Occipital lobe (tissue), 2 donors: ENCODE data around the gene UNC5C. TPM values are rescaled to one million over a fixed set of nuclear protein-coding genes. Genes with fewer than 3 reads are reported as not detected.

Source experiments
- DNase-seq: peaks from one replicate; lab custom pipeline; 2025; lab: John Stamatoyannopoulos, UW
- total RNA-seq: library from RNA; depleted of rRNA; stranded (reverse); fragments of >200 nt; gene quantifications from one replicate; pipeline ENCODE4 v1.2.3, GENCODE V29; 2014

UNC5C gene
- total RNA-seq, 1 donor from 2014 or later, result 23.7 TPM

- DNase-seq, result no peak
Observed at GRCh38 chr4:95466791-95467190, 82.0 kb downstream of the UNC5C start.

DNA sequence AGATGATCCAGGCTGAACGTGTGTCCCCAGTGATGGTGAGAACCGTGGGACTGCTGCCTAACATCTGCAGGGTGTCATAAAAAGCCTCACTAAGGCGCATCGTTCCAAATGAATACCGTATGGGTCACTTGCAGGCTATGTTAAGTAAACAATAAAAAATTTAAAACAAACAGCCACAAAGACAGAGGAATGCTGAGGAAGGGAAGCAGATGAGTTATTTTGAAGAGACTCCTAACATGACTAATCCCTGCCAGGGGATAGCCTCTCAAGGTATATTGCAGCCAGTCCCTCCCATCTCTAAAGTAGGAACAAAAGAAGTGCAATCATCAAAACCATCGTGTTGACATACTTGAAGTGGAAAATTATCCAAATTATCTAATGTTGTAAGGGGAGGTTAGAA, 83.8 kb downstream of the UNC5C start:
- DNase-seq, result no peak

DNA sequence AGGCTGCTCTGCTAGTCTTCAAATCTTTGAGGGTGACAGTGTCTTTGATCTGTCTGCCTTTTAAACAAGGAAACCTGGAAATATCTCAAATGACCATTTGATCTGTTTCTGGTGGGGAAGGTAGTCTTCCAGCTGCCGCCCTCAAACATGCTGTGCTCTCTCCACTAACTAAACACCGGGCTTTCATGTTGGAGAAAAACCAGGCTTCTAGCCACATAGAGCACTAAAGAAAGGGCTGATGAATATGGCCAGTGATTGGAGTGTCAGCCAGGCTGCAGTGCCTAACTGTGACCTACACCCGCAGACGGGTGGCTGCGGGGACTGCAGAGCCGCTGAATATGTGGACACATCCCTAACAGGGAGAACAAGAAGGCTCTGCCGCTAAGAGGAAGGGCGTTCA, 85.9 kb downstream of the UNC5C start:
- no peak for DNase-seq

- DNase-seq, result no peak
Observed at GRCh38 chr4:95457353-95457752, 91.4 kb downstream of the UNC5C start.

DNA sequence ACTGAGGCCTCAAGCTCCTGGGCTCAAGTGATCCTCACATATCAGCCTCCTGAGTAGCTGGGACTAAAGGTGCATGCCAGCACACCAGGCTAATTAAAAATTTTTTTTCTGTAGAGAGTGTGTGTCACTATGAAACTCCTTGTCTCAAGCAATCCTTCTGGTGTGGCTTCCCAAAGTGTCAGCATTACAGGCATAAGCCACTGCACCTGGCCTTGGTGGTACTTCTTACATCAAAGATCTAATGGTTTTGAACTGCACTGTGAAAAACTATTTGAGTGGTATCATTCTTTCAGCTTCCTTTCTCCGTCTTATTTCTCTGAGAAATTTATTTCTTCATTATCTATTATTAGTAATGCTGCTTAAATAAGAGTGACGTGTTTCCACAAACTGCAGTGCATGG, 98.5 kb downstream of the UNC5C start:
- no peak for DNase-seq

DNA sequence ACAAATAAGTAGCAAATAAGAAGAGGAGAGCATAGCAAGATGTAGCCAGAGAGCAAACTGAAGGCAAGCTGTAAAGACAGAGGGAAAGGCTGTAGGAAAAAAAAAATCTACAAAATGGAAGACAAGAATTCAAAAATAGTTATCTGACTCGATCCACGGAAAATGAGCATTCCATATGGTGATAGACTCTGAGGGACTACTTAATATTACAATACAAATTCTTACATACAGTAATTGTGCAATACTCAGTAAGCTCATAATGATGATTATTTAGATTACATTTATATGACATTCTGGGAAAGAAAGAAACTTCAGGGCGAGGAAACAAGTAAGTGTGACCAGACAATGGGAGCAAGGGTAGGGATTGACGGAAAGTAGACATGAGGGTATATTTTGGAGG, 102.6 kb downstream of the UNC5C start:
- no peak for DNase-seq

- no peak for DNase-seq
Observed at GRCh38 chr4:95445251-95445650, 103.5 kb downstream of the UNC5C start.

- DNase-seq, result no peak
Observed at GRCh38 chr4:95444812-95445211, 104.0 kb downstream of the UNC5C start.

- no peak for DNase-seq
Observed at GRCh38 chr4:95439896-95440295, 108.9 kb downstream of the UNC5C start.

DNA sequence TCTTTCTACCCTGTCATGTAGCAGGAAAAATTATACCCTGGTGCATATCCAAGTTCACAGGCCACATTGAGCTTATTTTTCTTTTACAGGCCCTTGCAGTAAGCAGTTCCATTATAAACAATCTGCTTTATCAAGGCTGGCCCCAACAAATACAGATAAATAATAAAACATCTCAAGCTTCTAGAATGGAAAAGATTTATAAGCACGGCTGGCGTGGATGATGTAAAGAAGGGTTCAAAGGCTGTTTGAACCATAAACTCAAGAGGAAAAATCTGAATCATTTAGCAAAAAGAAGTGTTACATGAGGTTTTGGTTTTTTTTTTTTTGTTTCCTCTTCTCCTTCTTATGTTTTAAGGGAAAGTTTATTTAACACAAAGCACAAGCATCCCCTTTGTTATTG, 109.7 kb downstream of the UNC5C start:
- no peak for DNase-seq

DNA sequence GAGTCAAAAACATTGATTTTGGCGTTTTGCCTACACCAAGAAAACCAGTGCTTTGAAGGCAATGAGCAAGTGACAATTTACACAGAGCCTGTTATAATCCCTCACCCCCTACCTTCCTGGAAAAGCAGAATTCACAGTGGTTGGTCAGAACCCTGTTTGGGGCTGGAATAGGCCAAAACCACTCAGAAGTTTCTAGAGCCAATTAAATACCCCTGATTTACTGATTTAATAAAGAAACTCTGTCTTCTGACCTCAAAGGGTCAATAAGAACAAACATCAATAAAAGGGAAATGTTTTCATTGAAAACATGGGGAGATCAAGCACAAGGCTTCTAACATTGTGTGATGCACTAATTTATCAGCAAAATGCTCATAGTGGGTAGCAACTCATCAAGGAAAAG, 116.3 kb downstream of the UNC5C start:
- no peak for DNase-seq

DNA sequence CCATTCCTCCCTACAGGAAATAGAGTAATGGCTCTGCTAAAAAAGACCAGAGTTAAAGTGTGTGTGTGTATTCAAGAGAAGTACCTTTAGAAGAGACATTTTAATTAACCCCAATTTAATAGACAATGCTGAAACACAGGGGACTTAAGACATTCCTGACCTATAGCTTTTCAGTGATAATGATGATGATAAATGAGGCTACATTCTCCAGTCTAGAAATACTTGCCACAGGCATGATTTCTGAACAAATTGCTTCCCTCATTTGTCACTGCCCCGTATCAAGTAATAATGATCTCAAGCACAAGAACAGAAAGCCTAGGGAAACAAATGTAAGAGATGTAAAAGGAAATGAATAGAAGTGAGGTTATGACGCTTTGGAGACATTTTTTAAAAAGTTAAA, 117.1 kb downstream of the UNC5C start:
- no peak for DNase-seq

- no peak for DNase-seq
Observed at GRCh38 chr4:95429416-95429815, 119.4 kb downstream of the UNC5C start.

GRCh38 chr4:95428291-95429070, 120.3 kb downstream of the UNC5C start:
- DNase-seq, result no peak

- DNase-seq, result no peak
Observed at GRCh38 chr4:95426455-95426854, 122.3 kb downstream of the UNC5C start.

DNA sequence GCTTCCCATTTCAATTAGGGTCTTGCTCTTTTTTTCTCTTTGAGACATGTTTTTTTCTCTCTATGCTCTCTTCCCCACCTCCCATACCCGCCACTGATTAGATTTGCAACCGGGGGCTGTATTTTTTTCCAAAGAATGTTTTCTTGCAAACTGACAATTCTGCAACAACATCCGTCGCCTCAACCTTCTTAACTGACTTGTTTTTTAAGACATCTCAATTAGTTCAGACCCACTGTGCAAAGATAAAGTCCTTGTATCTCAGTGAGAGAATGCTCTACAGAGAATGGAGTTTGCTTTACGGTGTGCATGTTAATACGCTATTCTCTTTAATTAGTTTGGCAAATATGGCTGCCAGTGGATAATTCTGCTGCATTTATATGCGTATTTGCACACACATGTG, 126.3 kb downstream of the UNC5C start:
- DNase-seq, result no peak

GRCh38 chr4:95421869-95422268, 126.9 kb downstream of the UNC5C start:
- no peak for DNase-seq

DNA sequence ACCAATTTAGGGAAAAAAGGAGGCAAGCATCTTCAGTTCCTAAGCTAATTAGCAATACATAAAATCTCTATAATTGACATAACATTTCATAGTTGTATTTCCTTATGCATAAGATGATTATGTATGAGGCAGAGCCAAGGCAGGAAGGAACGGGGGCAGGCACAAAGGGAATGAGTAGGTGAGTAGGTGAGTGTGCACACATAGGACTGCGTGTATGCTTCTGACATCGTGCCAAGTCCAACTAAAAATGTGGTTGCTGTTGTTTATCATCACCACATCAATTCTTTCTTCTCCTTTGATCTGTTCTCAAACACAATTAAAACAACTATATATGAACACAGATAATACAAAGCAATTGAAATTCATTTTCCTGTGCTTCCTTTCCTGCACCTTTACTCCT, 131.2 kb downstream of the UNC5C start:
- no peak for DNase-seq

DNA sequence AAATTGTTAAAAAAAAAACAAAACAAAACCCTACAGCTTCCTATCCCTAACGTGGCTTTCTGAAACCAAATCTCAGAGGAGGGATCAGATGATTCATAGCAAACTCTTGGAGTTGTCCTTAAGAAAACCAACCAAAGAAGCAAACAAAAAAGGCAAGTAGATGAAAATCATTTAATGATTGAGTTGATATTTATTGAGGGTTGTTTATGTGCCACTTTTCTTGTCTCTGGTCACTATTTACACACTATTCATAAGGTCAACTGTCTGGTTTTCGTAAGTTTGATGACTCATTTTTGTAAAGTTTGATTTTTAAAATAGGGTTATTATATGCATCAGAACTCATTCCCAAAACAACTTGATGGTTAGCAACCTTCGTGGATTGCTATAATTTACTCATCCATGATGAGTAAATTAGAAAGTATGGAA, 133.4 kb downstream of the UNC5C start:
- DNase-seq, result no peak

DNA sequence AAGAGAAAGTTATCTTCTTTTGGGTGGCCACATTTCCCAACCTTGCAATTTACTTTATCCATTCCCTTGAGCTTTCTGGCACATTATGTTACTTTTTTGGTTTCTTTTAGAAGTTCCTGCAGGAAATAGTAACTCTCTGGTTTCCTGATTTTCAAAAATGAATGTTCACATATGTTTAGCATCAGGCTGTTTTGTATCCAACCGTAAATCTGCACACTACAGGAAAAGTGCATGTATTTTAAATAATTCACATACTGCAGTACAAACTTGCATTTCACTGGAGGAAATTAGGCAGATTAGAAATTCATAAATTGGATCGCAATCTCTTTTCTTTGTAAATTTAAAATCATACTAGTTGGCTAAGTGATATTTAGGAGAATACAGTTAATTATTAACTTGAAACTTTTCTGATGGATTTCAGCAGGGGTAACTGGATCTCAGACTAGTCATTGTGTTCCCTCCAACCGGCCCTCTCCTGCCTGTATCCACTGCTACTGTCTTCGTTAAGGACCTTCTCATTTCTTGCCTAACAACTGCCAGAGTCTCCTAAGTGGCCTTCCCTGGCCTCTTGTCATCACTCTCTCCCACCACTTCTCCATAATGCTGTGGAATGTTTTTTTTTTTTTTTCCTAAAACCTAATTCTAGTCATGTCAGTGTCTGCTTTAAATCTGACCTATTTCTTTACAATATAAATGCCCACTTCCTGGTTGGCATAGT, 137.2 kb downstream of the UNC5C start:
- no peak for DNase-seq

DNA sequence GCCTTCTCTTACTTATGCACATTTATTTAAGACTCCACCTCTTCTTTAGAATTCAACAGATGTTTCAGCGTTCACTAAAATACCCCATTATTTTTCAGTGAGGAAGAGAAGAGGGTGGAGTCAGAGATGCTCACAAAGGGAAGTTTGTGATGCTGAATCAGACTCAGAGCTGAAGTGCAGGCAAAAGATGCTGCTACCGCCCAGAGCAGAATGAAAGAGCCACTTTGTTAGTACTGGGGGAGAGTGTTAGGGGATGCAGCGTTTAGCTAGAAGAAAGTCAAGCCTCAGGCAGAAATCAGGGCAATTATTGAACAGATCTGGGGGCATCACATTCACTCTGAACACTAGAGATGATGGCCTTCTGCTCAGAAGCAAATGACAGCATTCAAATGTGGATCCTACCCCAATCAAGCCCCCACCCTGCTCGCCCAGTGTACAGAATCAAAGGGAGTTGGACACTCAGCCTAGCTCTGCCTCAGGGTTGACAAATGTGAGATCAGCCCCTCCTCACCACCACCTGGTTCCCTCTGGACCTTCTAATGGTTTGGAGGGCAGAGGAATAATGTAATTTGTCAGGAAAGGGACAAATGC, 138.3 kb downstream of the UNC5C start:
- peak; percentile 39 for DNase-seq

- no peak for DNase-seq
Observed at GRCh38 chr4:95409750-95410149, 139.0 kb downstream of the UNC5C start.

- no peak for DNase-seq
Observed at GRCh38 chr4:95409127-95409526, 139.6 kb downstream of the UNC5C start.
